ENCODE data around the gene FANCE. TPM values are rescaled to one million over a fixed set of nuclear protein-coding genes. Genes with fewer than 3 reads are reported as not detected.
A peak's percentile ranks its signal among the peaks of the same experiment; 100 is the strongest.
"Not testable (repeated sequence)": the region's sequence is repeated elsewhere in the genome, so short reads cannot be mapped to it uniquely, and the experiment has no call there.

FANCE gene
- polyA plus RNA-seq, 5 donors, result 9.6 to 13.3 (median 12.2) TPM

DNA sequence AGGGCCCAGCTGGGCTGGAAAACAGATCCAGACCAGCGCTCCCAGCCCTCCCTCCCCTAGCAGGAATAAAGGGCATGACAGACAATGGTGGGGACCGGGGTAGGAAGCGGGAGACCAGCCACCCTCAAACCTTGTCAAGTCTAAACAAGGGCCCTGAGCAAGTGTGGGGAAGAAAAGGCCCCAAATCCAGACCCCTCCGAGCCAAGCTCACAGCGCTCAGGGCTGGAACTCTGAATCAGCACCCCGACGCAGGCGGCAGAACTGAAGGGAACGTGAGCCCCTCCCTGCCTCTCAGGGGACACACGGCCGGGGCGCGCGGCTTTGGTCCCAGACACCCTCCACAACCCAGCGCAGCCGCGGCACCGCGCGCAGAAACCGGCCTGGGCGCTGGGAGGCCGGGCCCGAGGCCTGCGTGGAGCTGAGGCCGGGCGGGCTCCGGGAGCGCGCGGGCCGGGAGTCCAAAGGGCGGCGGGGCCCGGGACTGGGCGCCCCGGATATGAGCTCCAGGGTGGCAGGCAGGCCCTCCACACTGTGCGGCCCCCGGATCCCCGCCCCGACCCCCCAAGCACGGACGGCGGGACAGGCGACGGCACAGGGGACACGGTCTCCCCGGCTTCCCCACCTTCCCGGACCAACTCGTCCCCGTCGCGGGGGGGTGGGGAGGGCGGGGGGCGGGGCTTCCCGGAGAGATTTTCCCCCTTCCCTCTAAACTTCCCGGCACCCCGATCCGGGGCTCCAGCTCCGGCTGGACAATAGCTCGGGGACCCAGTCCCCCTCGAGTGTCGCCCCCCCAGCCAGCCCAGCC lies 44.1 kb downstream of the FANCE start:
- DNase-seq, result no peak

DNA sequence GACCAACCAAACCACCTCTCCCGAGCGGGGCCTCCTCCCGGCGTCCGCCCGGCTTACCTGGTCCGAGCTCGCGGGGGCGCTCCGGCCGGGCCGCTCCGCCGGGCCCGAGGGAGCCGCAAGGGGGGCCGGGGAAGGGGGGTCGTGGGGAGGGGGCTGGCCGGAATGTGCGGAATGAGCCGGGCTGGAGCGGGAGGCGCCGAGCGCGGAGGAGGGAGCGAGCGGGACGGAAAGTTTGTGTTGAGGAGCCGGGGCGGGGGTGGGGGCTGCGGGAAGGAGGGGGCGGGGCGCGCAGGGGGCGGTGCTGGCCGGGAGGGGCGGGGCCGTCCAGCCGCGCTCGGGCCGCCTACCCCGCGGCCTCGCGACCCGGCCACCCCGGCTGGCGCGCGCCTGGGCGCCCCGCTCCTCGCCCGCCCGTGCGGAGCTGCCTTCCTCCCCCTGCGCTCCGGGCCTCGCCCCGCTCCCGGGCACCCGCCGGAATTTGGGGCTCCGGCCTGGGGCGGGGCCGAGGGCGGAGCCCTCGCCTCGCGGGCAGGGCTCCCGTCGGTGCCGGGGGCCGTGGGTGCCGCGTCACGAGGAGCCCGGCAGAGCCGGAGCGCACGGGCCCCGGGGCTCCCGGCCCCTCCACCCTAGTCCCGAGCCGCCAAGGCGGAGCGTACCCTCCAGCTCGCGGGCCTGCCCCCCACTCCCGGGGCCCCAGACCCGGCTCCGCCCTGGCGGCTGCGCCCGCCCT lies 44.9 kb downstream of the FANCE start, which contains the start of gene TEAD3:
Gene TEAD3 (minus strand): TSS at position 239 of the 730 bp plus-strand sequence.
- DNase-seq, result peak; percentile 78 to 81

DNA sequence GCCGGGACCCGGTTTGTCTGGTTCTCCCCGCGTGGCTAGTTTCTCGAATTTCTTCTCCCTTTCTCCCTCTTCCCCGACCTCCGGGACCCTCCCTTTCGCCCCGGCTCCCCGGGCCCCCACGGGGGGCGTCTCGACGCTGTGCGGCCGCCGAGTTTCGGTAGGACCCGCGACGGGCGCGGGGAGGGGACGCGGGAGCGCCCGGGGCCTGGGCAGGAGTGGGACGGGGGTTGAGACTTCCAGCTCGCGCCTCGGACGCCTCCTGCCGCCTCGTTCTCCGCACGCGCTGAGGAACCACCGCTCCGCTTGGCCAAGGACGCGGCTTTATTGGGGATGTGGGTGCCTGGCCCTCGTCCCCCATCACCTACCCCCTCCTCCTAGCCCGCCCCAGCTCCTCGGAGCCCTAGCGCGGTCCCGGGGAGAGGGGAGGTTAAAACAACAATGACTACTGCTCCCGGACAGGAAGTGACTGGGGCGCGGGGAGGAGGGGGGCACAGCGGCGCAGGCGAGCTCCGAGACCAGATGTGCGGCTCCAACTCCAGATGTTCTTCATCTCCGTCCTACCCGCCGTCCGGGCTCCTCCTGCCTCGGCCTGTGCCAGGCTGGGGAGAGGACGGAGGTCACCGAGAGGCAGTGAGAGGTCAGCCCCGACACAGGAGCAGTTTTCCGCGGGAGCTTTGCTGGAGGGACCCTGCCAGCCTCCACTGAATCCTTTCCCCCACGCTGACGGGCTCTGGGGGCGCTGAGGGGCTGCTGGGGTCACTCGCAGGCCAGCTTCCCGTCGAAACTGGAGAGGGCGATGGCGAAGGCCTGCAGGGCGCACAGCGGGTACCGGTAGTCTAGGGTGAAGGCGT lies 45.7 kb downstream of the FANCE start:
- DNase-seq, result peak; percentile 89 to 90

DNA sequence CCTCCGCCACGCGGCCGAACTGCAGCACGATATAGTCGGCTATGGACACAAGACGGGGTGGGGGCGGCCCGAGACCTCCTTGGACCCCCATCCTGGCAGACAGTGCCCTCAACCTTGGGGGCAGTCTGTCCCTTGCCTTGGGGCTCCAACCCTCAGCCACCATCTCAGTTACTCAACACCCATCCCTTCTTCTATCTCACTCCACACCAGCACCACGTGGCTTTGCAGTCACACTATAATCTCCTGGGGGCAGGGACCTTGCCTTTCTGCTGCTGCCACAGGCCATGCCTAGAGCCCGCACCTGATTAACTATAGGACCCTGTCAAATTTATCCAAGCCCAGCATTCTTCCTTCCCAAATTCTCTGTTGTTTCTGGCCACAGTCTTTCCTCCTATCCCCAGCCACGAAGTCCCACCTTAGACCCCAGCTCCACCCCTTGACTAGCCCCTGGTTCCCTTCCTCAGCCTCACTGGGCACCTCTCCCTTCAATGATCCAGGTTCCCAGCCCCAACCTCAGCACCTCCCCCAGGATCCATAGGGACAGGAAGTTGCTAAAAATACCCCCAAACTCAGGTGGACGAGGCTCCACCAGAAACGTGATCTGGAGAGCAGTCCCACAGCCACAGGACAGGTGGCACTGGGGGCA lies 46.4 kb downstream of the FANCE start:
- DNase-seq, result no peak

DNA sequence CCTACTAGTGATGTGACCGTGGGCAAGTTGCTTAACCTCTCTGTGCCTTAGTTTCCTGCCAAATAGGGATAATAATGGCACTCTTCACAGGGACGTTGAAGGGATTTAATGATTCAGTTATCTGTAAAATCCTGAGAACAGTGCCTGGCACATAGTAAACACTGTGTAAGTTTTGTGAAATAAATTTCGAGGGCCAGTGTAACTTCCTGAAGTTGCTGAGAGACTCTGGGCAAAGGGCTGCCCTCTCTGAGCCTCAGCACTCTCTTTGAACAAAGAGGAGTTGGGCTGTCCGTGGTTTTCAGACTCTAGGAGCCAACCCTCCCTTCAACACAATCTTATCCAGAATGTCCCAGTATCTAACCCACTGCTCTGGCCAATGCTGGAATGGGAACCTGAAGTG lies 47.2 kb downstream of the FANCE start:
- DNase-seq, result no peak

DNA sequence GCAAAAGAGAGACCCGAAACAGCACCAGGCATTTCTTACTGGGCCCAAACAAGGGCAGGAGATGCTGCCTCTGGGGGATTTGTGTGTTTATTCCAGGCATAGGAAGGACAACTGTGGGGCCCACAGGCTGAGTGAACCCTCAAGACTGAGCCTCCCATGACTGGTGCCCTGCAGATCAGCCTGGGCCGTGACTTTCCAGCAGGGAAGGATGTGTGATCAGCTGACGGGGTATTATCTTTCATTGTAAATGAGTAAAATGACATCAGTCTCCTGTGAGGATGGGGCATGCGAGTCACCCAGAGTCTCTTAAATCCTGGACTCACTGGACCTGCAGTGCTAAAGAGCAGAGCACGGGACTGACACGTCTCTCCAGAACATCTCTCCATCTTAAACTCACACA lies 48.6 kb downstream of the FANCE start:
- DNase-seq, result no peak

DNA sequence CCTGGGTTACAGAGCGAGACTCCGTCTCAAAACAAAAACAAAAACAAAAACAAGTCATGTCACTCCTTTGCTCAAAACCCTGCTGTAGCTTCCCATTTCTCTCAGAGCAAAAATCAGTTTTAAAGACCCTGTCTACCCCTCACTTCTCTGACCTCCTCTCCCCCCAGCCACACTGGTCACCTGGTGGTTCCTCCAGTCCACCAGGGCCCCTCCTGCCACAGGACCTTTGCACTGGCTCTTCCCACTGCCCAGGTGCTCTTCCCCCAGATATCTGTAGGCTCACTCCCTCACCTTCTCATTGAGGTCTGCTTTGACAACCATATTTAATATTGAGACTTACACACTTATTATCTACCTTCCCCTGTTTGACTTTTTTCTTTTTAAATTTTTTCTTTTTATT lies 49.6 kb downstream of the FANCE start:
- DNase-seq, result no peak

DNA sequence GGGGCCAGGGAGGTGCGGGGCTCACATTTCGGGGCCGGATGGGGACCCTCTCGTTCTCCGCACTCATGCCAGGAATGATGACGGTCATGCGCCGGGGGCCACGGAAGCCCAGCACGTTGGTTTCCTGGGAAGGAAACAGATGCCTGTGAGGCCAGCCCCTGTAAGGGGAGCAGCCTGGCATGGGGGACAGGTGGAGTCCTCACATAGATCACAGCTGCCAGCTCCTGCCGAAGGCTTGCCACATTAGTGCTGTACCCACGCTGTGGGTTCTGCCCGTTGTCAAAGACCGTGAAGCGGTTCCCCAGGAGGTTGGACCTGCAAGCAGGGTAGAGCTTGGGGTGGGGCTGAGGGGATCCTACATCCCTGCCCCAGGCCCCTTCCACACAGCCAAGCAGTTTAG lies 51.4 kb downstream of the FANCE start:
- no peak for DNase-seq

DNA sequence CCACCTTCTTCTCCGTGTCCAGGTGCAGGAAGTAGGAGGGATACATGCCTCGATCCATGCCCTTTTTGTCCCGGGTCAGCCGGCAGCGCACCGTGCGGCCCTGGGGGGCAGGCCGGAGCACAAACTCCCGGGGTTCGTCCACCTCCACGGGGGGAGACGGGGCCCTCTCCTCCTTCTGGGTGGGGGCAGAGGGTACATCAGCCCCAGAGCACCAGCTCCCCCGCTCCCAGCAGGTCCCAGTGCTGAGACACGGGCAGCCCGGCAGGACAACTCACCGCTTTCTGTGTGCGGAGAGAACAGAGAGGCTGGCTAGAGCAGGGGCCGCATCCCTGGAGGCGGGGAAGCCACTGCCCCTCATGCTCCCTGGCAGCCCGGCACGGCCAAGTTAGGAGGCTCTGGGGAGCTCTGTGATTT lies 53.9 kb downstream of the FANCE start:
- no peak for DNase-seq

DNA sequence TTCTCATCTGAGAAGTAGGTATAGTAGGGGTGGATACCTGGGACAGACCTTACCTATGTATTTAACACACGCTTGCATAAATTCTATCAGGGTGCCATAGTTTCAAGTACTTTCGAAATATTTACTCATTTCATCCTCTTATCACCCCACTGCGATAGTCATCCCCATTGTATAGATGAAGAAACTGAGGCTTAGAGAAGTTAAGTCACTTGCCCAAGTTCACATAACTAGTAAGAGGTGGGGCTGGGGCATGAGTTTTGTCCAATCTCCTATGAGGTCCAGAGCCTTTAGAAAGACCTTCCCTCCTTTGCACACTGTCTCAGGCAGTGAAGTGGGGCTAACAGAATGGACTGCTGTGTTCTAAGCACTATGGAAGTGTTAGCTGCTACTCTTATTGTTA lies 54.4 kb downstream of the FANCE start:
- DNase-seq, result no peak

DNA sequence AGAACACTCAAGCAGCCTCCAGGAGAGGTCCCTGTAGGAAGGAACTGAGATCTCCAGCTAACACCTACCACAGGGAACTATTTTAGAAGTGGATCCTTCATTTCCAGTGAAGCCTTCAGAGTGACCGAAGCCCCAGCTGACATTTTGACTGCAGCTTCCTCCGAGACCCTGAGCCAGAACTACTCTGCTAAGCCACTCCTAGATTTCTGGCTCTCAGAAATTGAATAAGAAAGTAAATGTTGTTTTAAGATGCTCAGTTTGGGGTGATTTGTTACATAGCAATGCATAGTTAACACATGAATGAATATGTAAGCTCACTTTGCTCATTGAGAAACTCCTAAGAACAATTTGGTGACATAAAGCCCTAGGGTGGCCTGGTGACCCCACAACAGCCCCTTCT lies 55.1 kb downstream of the FANCE start:
- no peak for DNase-seq

DNA sequence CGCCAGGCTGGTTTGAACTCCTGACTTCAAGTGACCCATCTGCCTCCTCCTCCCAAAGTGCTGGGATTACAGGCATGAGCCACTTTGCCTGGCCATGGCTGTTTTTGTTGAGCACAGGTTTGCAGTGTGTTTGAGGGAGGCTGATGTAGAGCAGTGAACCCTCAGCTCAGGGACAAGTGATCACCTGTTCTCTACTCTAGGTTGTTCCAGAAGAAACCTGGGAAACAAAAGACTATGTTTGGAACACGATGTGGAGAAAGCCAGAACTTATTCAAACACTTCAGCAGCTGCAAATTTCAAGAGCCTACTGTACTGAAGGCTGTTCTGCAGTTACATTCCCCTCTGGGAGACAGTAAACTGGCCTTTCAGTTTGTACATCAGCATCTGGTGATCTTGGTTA lies 55.9 kb downstream of the FANCE start:
- no peak for DNase-seq

DNA sequence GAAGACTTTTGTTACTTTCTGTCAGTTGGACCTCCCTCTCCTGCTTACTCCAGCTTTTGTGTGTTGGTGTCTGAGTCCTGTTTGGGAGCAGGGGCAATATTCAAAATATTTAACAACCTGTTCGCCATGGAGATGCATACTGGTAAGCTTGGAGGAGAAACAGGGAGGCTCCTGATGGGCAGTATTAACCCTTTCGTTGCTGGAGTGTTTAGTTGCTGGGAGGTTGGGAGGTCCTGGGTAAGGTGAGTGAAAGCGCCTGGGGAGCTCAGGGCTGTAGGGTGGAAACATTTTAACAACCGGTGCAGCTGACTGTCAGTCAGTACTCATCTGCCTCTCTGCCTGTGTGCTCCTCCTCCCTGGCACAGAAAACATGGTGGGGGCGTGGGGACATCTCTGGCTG lies 56.4 kb downstream of the FANCE start:
- no peak for DNase-seq

DNA sequence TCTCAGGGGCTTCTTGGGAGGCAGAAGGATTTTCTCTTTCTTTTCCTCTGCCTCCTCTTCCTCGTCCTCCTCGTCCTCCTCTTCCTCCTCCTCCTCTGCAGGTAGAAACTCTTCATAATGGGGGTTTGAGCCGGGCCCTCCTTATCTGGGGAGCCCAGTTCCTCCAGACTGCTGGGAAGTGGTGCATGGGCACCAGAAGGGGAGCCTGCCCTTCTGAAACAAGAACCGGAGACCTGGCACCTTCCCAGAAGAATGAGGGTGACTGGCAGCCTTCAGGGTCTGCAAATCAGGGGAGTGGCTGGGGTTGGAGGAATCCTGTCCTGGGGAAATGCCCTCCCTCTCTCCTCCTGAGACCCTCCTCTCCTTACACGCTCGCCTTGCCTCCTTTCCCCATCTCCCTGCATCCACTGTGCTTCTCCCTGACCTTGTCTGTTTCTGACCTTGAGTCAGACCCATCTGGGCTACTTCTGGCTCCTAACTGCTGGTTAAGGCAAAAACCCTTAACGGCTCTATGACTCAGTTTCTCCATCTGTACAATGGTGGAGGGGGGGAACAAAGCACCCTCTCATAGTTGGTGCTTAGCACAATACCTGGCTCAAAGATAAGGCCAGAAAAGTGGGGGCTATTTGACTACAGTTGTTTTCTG lies 58.9 kb downstream of the FANCE start:
- no peak for DNase-seq

DNA sequence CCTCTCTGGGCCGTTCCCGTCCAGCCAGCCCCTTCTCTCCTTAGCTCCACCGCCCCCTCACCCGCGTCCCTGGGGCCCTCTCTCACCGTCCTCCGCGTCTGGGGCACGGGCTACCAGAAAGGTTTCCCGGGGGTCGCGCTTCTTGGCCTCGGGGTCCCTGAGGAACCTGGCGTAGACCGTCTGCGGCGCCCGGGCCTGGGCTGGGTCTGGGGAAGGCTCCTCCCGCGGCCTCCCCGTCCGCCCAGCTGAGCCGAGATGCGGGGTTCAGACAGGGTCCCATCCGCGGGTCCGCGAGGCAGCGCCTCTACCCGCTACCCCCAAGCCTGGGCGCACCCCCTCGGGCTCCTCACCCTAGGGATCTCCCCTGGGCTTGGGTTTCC lies 59.4 kb downstream of the FANCE start:
- DNase-seq, result no peak

DNA sequence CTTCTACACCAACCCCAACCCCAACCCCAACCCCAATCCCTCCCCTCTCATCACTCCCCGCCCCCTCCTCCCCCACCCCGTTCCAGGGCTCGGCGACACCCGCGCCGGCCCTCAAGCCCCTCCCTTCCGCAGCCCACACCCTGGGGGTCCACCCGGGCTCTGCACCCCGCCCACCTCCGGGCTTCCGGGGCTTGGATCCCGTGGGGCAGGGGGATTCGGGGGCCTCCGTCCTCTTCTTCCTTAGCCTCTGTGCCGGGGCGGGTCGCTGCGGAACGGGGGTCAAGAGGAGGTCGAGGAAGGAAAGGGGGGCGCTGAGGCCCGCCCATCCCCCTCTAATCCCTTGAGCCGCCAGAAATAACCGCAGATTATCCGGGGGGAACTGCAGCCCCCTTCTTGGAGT lies 59.9 kb downstream of the FANCE start:
- DNase-seq, result no peak

DNA sequence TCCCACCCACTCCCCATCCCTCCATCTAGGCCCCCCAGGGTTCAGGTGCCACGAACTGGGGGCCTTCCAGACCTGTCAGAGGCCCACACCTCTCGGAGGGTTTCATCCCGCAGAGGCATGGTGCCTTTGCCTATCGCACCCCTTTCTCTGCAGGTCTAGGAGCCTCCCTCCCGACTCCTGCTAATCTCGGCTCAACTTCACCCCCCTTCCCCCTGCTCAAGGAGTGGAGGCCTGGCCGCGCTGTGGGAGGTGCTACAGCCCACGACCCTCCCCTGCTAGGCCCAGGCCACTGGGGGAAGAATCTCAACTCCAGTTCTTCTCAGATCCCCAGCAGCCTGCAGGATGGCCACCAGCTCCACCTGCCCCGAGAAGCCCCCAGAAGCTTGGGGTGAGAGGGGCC lies 60.6 kb downstream of the FANCE start, which contains the start of gene TULP1:
Gene TULP1 (minus strand): TSS at position 157 of the 400 bp plus-strand sequence. CDS start 38 bp downstream, at position 119.
- DNase-seq, result no peak

DNA sequence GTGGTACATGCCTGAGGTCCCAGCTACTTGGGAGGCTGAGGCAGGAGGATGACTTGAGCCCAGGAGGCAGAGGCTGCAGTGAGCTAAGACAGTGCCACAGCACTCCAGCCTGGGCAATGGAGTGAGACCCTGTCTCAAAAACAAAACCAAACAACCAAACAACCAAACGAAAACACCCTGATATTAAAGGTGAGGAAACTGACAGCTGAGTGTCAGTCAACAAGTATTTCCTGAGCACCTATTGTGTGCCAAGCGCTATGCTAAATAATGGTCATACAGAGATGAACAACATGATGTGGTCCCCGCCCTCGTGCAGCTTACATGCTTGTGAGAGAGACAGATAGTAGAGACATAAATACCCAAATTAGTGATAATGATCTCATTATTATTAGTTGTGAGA lies 62.4 kb downstream of the FANCE start:
- DNase-seq, result no peak

DNA sequence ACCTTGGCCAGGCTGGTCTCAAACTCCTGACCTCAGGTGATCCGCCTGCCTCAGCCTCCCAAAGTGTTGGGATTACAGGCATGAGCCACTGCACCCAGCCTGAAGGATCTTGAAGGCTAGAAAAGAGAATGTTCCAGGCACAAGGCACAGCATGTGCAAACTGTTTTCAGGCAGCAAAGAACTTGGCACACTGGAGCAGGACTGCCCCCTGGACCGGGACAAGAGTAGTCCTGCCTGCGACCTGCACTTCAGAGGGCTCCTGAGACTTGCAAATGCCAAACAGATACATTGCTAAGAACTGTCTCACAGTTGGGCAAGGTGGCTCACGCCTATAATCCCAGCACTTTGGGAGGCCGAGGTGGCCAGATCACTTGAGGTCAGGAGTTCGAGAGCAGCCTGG lies 63.8 kb downstream of the FANCE start:
- not testable (repeated sequence) for DNase-seq
